ENCODE measurements around the gene IRAK2.

IRAK2 gene

GRCh38 chr3:10284496-10284895 is 119.8 kb downstream of the IRAK2 start:
- no peak overlapping the region for H3K4me3 ChIP-seq (ENCODE audit: low read depth, low read length)
- no peak for DNase-seq (ENCODE audit: low read depth)
- TF ChIP-seq, protein P1, sequence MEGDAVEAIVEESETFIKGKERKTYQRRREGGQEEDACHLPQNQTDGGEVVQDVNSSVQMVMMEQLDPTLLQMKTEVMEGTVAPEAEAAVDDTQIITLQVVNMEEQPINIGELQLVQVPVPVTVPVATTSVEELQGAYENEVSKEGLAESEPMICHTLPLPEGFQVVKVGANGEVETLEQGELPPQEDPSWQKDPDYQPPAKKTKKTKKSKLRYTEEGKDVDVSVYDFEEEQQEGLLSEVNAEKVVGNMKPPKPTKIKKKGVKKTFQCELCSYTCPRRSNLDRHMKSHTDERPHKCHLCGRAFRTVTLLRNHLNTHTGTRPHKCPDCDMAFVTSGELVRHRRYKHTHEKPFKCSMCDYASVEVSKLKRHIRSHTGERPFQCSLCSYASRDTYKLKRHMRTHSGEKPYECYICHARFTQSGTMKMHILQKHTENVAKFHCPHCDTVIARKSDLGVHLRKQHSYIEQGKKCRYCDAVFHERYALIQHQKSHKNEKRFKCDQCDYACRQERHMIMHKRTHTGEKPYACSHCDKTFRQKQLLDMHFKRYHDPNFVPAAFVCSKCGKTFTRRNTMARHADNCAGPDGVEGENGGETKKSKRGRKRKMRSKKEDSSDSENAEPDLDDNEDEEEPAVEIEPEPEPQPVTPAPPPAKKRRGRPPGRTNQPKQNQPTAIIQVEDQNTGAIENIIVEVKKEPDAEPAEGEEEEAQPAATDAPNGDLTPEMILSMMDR (IDR thresholded peaks at IDR 0.05; ENCODE audit: low read depth, low read length, missing control alignments), result no peak

DNA sequence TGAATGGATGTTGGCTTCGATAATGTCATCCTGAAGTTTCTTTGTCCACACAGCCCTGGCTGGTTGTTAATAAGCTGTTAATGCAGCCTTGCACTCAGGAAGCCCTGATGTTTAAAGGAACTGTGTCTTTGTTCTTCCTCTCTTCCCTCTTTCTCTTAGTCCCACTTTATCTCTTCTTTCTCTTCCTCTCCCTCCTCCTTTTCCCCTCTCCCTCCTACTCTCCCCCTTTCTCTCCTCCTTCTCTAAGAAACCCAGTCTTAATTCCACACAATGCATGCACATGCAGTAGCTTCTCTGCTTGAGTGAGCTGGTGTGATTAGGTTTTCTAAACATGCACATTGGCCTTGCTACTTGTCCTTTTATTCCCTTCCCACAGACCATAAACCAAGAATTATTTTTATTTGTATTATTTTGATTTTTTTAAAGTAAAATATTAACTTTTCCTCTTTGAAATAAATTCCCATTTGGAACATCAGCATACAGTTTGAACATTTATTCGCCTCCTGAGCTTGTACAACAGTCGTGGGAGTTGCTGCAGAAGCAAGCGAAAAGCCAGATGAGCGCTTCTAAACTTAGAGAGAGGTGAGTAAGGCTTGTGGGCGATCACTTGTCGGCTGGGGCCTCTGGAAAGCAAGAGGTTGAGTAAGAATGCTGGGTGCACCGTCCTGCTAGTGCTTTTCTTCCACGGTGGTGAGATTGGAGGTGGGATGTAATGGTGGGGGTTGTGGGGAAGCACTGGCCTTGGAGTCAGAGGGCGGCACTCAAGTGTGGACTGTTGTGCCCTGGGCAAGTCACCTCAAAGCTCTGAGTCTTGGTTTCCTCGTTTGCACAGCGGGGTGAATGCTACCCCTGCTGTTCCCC is 120.8 kb downstream of the IRAK2 start:
- DNase-seq (ENCODE audit: low read depth), result no peak
- TF ChIP-seq, protein P1 (IDR thresholded peaks at IDR 0.05; ENCODE audit: low read depth, low read length, missing control alignments), result no peak
- H3K4me3 ChIP-seq (ENCODE audit: low read depth, low read length), result no peak overlapping the region

DNA sequence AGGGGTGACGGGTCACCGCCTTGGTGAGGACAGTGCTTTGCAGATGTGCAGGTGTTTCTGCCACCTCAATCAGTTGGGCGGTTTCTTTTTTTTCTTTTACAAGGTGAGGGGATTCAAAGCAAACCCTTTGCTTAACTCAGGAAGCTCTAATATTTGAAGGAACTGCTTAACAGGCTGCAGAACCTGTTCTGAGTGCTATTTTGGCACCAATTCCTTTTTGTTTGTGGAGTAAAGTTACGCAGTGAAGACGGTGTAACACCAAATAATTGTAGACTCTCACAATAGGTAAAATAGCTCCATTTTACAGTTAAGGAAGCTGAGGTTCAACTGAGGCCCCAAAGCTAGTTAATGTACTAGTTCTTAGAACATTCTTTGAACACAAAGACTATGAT is 121.4 kb downstream of the IRAK2 start:
- H3K4me3 ChIP-seq (ENCODE audit: low read depth, low read length), result no peak overlapping the region
- TF ChIP-seq, protein P1 (IDR thresholded peaks at IDR 0.05; ENCODE audit: low read depth, low read length, missing control alignments), result no peak
- no peak for DNase-seq (ENCODE audit: low read depth)

DNA sequence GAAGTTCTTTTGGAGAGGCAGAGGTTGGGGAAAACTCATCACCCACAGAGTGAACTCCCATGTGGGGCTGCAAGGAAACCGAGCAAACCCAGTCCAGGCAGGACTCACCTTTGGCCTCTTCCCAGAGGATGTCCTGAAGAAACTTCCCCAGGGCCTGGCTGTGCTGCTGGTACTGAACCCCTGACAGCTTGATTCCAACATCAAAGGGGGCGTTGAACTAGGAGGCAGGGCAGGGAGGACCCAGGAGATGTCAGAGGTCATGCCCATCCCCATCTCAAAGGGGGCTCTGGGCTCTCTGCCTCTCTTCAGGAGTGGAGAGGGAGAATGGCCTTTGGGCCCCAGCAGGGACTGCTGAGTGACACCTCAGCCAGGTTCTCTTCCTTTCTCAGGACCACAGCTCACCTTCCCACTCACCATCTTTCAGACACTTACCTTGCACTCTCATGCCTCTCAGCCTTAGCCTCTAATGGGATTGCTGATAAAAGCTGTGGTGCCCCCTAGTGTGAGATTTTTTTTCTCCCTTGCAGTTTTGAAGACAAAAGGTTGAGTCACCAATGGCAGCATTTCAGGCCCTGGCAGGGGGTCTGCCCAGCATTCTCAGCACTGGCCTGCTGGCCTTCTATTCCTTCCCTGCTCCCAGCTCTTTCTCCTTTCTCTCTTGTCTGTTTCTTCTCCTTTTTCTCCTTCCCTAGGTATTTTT is 122.0 kb downstream of the IRAK2 start:
- H3K4me3 ChIP-seq (ENCODE audit: low read depth, low read length), result no peak overlapping the region
- no peak for DNase-seq (ENCODE audit: low read depth)
- TF ChIP-seq, protein P1 (IDR thresholded peaks at IDR 0.05; ENCODE audit: low read depth, low read length, missing control alignments), result no peak

GRCh38 chr3:10287936-10288574 is 123.3 kb downstream of the IRAK2 start:
- TF ChIP-seq, protein P1 (IDR thresholded peaks at IDR 0.05; ENCODE audit: low read depth, low read length, missing control alignments), result no peak
- DNase-seq (ENCODE audit: low read depth), result no peak
- no peak overlapping the region for H3K4me3 ChIP-seq (ENCODE audit: low read depth, low read length)

DNA sequence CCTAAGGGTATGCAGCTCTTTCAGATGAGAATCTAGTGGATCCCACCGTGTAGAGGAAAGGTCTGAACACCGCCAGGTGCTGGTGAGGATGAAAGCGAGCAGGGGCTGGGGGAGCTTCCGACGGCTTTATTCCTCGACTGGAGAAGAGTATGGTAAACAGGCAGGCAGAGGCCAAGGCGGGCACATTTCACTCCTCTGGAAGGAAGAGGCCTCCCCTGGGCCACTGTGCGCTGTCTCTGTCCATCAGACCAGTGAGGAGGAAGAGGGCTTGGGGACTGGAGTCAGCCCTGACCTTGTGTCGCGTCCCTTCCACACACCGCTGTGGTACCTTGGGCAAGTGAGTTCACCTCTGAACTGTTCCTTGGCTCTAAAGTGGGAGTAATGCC is 123.8 kb downstream of the IRAK2 start:
- TF ChIP-seq, protein P1 (IDR thresholded peaks at IDR 0.05; ENCODE audit: low read depth, low read length, missing control alignments), result no peak
- H3K4me3 ChIP-seq (ENCODE audit: low read depth, low read length), result no peak overlapping the region
- DNase-seq (ENCODE audit: low read depth), result no peak

All from GM12864 (cell line).